HG02970 (cell line): ENCODE data around the gene DLL4.

Experiments used
- ATAC-seq: cut with Tn5 transposase; IDR thresholded peaks from one replicate; pipeline ENCODE4 v1.9.1; 2021; ENCODE audit warnings: mild to moderate bottlenecking, moderate library complexity, moderate number of reproducible peaks; ENCODE audit not compliant: unreplicated experiment, low FRiP score

DLL4 gene

GRCh38 chr15:40925863-40926658 lies 3.1 kb upstream of the DLL4 start:
- ATAC-seq, result no peak

- ATAC-seq, result no peak
These were observed 2.3 kb upstream of the DLL4 start for GRCh38 chr15:40926659-40927494.

- ATAC-seq, result no peak
These were observed 1.7 kb upstream of the DLL4 start for GRCh38 chr15:40927495-40927872.

GRCh38 chr15:40927873-40928806 lies 1.0 kb upstream of the DLL4 start:
- no peak for ATAC-seq

- ATAC-seq, result no peak
These were observed 705 bp downstream of the DLL4 start for GRCh38 chr15:40929660-40930429.

GRCh38 chr15:40930430-40931299 lies 1.5 kb downstream of the DLL4 start:
- ATAC-seq, result no peak

GRCh38 chr15:40931300-40932142 lies 2.4 kb downstream of the DLL4 start:
- no peak for ATAC-seq

GRCh38 chr15:40932156-40932555 lies 3.0 kb downstream of the DLL4 start:
- no peak for ATAC-seq

- ATAC-seq, result no peak
These were observed 3.7 kb downstream of the DLL4 start for GRCh38 chr15:40932649-40933516.

GRCh38 chr15:40933517-40933902 lies 4.4 kb downstream of the DLL4 start:
- no peak for ATAC-seq

GRCh38 chr15:40934457-40934856 lies 5.3 kb downstream of the DLL4 start:
- no peak for ATAC-seq

- no peak for ATAC-seq
These were observed 7.1 kb downstream of the DLL4 start for GRCh38 chr15:40936234-40936708.

GRCh38 chr15:40936709-40937666 lies 7.8 kb downstream of the DLL4 start:
- ATAC-seq, result no peak

- no peak for ATAC-seq
These were observed 8.8 kb downstream of the DLL4 start for GRCh38 chr15:40937762-40938535.

- no peak for ATAC-seq
These were observed 9.4 kb downstream of the DLL4 start for GRCh38 chr15:40938536-40938870.
